ENCODE measurements around the gene CCDC154. TPM values are rescaled to one million over a fixed set of nuclear protein-coding genes. Genes with fewer than 3 reads are reported as not detected.
A peak's percentile ranks its signal among the peaks of the same experiment; 100 is the strongest.

The CCDC154 gene
- total RNA-seq, 2 donors from 2014 or later = 2.6 to 3.6 TPM

DNA sequence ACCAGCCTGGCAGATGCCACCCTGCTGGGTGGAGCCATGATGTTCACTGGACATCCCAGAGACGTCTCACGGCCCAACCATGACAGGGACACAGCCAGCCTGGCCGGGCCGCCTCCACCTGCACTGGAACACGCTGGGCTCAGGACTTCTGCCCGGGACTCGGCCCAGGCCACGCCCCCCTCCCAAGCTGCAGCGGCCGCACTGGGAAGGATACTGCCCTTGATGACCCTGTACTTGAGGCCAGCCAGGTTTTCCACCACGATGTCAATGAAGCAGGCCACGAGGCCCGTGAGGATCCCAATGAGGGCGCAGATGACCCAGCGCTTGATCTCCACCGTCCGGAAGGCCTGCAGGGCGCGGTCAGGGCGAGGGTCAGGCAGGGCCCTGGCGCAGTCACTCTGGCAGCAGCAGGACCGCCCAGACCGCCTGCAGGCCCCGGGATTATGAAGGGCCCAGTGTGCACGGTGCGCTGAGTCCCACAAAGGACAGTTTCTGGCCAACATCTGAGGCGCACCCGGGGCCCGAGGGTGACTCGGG is 16.3 kb upstream of the CCDC154 start:
- Mint-ChIP-seq H3K36me3 (no peaks in the 10 kb centered on the region), H3K27ac (no peak overlapping the region), H3K9me3 (no peaks in the 10 kb centered on the region)
- DNase-seq (ENCODE audit: low spot score in 2 of 2) (no peak), ATAC-seq (no peak)

DNA sequence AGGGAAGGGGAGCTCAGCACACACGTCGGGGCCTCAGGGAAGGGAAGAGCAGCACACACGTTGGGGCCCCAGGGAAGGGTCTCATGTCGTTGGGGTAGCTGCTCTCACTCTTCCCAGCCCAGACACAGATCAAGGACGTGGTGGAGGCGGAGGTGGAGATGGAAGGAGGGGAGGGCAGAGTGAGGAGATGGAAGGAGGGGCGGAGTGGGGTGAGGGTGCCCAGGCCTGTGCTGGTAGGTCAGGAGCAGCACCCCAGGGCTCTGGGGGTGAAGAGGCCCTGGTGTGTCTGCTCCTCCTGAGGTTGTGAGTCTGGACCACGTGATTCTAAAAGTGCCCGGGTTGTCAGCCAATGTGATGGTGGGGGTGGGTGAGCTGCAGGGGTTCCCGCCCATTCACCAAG is 15.6 kb upstream of the CCDC154 start:
- Mint-ChIP-seq H3K27ac (no peak overlapping the region), H3K36me3 (no peaks in the 10 kb centered on the region), H3K9me3 (no peaks in the 10 kb centered on the region)
- no peak for DNase-seq (ENCODE audit: low spot score in 2 of 2)
- no peak for ATAC-seq

DNA sequence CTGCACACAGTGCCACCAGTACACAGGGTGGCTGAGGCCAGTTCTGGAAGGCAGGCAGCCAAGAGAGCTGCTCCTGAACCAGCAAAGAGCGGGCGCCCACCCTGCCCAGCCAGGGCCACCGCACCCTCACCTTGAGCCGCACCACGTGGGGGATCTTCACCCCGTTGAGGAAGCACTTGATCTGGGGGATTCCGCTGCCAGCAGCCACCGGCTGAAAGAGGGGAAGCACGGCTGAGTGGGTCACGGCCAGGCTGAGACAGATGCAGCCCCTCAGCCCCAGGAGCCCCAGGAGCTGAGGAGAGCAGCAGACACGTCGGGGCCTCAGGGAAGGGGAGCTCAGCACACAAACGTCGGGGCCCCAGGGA is 14.6 kb upstream of the CCDC154 start:
- Mint-ChIP-seq H3K27ac (peak overlapping the region; percentile 61 to 76), H3K9me3 (no peaks in the 10 kb centered on the region), H3K36me3 (no peaks in the 10 kb centered on the region)
- DNase-seq (ENCODE audit: low spot score in 2 of 2) (no peak), ATAC-seq (peak in 1 of 2 donors; percentile 9)

DNA sequence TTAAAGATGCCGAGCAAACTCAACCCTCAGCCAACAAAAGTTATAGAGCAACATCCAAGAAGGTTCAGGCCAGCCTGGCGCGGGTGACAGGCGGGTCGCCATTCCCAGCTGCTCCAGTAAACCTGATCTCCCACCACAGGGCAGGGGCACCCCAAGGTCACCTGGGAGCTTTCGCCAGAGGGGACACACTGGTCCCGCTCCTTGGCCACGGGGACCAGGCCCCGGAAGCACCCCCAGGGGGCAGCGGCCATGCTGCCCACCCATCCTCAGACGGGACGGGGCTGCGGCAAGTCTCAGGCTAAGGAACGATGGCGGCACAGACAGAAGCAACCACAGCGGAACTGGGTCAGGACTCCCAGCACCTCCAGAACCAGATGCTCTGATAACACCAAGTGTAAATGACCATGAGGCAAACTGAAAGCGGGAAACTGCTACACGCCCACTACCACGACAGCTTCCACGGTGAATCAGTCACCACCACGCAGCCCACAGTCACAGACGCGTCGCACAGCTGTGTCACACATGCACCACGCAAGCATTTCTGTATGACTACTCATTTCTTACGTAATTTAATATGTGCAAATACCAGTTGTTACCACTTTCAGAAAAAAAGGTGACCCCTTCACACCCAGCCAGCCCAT is 14.1 kb upstream of the CCDC154 start:
- ATAC-seq (peak; percentile 82 to 85), DNase-seq (ENCODE audit: low spot score in 2 of 2) (peak in 1 of 2 donors; percentile 31)
- peak overlapping the region; percentile 61 to 76 for H3K27ac Mint-ChIP-seq

DNA sequence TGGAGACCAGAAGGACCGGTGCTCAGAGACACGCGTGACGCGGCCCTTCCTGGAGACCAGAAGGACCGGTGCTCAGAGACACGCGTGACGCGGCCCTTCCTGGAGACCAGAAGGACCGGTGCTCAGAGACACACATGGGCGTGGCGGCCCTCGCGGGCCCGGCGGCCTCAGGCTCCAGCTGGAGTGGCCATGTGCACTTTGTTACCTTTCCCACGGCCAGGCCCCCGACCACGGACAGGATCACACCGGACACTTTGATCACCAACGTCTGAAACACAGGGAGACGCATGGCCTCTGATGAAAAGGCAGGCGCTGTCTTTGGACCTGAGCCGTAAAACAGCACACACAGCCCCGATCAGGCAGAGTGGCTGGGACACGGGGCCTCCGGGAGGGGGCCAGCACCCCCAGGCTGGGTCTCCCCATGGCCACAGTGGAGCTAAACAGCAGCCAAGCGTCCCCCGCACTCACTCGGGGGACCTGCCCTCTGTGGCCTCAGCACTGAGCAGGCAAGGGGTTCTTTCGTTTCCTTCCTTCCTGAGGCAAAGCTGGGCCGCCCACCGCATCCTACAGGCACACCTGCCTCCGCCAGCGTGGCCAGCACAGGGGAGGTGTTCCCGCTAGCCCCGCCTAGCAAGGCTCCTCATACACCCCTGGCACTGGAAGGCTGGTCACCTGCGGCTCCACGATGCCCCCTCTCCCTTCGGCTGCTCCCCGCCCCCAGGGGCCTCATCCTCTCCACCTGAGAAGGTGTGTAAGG is 13.3 kb upstream of the CCDC154 start:
- Mint-ChIP-seq H3K36me3 (no peaks in the 10 kb centered on the region), H3K27ac (peak overlapping the region in 1 of 2 donors; percentile 76), H3K9me3 (no peaks in the 10 kb centered on the region)
- ATAC-seq (peak in 1 of 2 donors; percentile 12), DNase-seq (ENCODE audit: low spot score in 2 of 2) (no peak)

More for the DNA sequence above, 14.1 kb upstream of the CCDC154 start:
- Mint-ChIP-seq H3K9me3 (no peaks in the 10 kb centered on the region), H3K36me3 (no peaks in the 10 kb centered on the region)

DNA sequence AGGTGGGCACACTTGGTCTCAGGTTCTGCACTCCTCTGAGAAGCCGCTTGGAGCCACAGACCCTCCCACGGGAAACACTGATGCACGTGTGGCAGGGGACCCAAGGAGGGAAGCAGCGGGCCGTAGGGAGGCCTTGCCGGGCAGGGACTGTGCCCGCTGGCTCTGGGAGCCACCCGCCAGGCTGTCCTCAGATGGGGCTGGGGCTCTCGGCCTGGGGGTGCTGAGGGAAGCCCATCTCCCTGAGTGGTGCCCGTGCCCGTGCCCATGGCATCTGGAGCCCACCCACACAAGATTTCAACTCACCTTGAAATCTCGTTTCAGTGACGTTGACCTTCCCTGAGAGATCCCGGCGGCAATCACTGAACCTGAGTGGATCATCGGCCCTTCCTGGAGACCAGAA is 12.6 kb upstream of the CCDC154 start:
- Mint-ChIP-seq H3K9me3 (no peaks in the 10 kb centered on the region), H3K36me3 (no peaks in the 10 kb centered on the region), H3K27ac (no peak overlapping the region)
- ATAC-seq = no peak
- DNase-seq (ENCODE audit: low spot score in 2 of 2) = no peak

DNA sequence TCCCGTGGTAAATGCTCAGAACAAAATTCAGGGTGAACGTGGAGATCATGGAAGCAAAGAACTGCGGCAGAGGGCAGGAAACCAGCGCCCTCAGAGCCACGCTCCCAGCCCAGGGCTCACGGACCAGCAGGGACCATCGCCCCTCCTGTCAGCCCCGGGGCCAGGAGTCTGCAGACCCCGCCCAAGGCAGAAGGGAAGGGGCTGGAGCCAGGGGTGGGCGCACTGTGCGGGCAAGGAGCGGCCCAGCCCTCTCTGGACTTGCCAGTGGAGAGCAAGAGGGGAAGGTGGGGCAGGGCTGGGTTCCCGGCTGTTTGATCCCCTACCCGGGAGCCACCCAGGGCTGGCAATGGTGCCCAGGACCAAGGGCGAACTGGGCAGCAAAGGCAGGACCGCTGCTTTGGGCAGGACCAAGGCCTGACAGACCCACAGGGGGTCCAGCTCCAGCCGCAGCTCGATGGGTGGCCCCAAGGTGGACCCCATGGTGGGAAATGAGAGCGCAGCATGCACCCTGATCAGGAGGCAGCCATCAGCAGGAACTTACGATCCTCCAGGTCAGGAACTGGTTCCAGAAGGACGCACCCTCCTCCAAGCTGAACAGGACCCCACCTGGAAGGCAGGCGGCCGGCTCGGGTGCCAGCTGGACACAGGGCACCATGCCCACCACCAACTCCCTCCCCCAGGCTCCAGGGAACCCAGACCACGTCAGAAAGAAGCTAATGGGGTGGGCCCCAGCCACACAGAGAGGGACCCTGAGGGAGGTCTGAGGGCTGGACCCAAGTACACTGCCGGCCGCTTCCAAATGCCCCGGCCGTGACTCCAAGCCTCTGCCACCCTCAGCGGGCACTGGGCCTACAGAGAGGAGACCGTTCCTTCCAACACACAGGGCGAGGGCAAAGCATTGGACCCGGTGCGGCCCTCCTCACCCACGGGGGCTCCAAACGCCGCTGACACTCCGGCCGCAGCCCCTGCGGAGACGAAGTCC is 11.1 kb upstream of the CCDC154 start:
- H3K36me3 Mint-ChIP-seq = no peaks in the 10 kb centered on the region
- peak overlapping the region in 1 of 2 donors; percentile 50 for H3K27ac Mint-ChIP-seq
- no peaks in the 10 kb centered on the region for H3K9me3 Mint-ChIP-seq
- no peak for DNase-seq (ENCODE audit: low spot score in 2 of 2)
- no peak for ATAC-seq

DNA sequence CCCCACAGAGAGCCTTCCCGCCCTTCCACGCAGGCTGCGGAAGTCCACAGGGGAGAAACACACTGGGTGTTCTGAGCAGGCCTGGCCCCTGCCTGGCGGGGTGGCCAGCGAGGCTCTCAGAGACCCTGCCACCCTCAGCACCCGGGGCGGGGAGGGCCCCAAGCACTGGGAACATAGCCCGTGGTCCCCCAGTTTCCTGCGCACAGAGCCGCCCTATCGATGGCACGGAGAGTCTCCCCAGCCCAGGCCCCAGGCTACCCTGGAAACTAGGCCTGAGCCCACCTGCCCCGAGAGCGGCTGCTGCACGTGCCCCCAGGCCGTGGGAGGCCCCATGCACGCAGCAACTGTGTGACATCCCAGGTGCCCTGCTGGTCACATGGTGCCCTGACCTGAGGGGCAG is 10.2 kb upstream of the CCDC154 start:
- H3K27ac Mint-ChIP-seq = no peak overlapping the region
- ATAC-seq (no peak), DNase-seq (ENCODE audit: low spot score in 2 of 2) (no peak)
- no peaks in the 10 kb centered on the region for H3K9me3 Mint-ChIP-seq
- no peaks in the 10 kb centered on the region for H3K36me3 Mint-ChIP-seq

DNA sequence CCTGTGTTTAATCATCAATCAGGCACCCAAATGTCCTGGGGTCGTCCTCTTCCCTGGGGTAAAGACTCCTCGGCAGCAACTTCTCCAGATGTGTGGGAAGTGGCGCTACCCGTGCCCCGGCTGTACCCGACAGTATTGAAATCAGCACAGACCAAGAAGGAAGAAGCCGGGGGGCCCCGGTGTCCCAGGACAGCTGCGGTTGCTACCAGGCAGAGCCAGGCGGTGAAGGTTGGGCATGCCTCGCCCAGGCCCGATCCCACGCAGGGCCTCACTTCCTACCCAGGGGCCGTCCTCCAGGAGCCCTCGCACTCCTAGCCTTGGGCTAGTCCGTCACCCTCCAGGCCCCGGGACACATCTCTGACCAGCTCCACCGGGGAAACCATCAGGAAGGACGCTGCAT is 9.0 kb upstream of the CCDC154 start:
- no peak for ATAC-seq
- no peaks in the 10 kb centered on the region for H3K36me3 Mint-ChIP-seq
- peak overlapping the region in 1 of 2 donors; percentile 60 for H3K27ac Mint-ChIP-seq
- H3K9me3 Mint-ChIP-seq = no peaks in the 10 kb centered on the region
- DNase-seq (ENCODE audit: low spot score in 2 of 2) = no peak

DNA sequence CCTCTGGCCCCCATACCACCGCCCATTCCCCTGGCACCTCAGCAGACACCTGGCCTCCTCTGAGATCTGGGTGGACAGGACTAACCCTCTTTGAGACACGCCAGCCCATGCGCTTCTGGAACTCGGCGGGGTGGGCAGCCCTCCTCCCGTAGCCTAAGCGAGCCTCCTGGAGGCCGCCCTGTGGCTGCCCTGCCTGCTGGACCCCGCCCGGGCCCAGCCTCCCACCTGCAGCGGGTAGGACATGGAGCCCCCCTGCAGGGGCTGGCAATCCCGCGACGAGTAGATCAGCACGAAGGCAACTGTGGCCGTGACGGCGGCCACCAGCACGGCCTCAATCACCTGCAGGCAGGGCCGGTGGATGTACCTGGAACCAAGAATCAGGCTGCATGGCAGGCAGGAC is 8.2 kb upstream of the CCDC154 start:
- no peak for DNase-seq (ENCODE audit: low spot score in 2 of 2)
- H3K36me3 Mint-ChIP-seq = no peaks in the 10 kb centered on the region

DNA sequence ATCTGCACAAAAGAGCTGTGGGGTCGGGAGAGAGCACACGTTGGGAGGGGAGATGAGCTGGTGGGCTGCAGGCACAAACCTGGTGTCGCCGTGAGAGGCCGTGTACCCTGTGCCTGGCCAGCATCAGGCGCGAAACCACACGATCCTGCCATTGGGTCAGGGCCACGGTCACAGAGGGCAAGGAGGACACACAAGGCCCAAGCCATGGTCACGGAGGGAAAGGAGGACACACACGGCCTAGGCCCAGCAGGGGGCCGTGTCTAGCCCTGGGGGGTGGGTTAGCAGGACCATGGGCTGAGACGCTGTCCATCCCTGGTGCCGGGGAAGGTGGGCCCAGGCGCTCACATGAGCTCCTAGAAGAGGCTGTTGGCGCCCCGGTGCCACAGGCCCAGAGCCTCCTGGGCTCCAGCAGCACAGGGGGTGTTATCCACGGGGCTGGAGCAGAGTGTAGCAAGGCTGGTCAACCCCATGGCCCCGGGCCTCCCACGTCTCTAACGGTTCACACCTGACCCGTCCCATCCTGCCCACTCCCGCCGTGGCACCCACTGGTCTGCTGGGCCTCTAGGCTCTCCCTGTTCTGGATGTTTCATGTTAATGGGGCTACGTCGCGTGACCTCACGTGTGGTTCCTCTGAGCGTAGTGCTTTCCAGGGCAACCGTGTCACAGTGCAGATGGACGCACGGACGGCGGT is 7.5 kb upstream of the CCDC154 start:
- Mint-ChIP-seq H3K9me3 (no peaks in the 10 kb centered on the region), H3K27ac (no peak overlapping the region), H3K36me3 (no peaks in the 10 kb centered on the region)
- ATAC-seq (no peak), DNase-seq (ENCODE audit: low spot score in 2 of 2) (no peak)

More for the DNA sequence above, 8.2 kb upstream of the CCDC154 start:
- H3K27ac Mint-ChIP-seq = no peak overlapping the region
- H3K9me3 Mint-ChIP-seq = no peaks in the 10 kb centered on the region
- no peak for ATAC-seq

DNA sequence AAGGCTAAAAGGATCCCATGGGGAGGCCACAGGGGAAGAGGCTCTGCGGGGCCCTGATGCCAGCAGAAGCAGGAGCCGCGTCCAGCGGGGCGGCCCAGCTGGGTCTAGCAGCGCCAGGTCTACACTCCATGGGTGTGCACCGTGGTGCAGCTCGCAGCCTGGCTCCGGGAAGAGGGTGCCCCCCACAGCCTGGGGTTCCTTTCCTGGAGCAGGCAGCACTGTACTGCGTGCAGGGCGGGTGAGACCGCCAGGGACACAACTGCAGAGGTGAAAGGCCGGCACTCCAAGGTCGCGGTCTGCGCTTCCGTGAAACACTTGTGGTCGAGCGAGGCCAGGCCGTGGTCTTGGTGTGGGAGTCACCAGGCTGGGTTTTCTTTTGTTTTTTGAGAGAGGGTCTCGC is 6.5 kb upstream of the CCDC154 start:
- no peak for ATAC-seq
- Mint-ChIP-seq H3K9me3 (no peaks in the 10 kb centered on the region), H3K36me3 (no peaks in the 10 kb centered on the region), H3K27ac (no peak overlapping the region)
- no peak for DNase-seq (ENCODE audit: low spot score in 2 of 2)

DNA sequence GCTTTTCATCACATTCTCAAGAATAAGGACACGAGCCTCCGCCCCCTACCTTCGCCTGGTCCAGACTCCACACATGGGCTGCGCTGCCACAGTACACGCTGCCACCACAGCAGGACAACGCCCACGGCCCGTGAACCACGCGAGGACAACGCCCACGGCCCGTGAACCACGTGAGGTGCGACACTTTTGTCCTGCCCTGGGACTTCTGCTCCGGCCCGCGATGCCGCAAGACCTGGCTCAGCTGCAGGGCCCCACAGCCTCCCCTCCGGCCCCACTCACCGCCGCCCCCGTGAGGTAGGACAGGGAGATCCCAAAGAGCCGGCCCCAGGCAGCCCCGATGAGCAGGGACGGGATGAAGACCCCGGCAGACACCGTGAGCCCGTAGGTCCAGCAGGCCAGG is 5.9 kb upstream of the CCDC154 start:
- ATAC-seq (no peak), DNase-seq (ENCODE audit: low spot score in 2 of 2) (no peak)
- no peaks in the 10 kb centered on the region for H3K36me3 Mint-ChIP-seq
- peak overlapping the region; percentile 50 to 81 for H3K27ac Mint-ChIP-seq
- H3K9me3 Mint-ChIP-seq = no peaks in the 10 kb centered on the region

DNA sequence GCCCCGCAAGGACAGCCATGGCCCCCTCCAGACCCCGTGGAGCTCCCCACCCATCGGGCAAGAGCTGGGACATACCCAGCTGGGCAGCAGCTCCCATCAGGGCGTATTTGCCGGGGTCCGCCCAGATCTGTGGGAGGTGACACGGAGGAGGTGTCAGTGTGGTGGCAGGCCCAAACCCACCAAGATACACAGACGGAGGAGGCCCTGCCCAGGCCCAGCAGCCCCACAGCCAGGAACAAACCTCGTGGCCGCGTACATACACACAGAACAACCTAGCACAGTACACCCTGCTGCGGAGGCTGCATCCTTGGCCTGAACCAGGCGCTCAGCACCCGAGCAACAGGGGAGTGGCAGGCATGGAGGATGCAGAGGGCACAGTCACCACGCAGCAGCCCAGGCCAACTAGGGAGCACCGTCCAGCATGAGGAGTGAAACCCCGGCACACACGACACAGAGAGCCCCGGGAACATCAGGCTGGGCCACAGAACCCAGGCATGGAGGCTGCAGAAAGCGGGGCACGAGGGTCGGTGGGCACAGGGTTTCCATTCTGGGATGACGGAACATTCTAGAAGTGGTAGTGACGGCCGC is 4.9 kb upstream of the CCDC154 start:
- DNase-seq (ENCODE audit: low spot score in 2 of 2) (no peak), ATAC-seq (no peak)
- no peaks in the 10 kb centered on the region for H3K9me3 Mint-ChIP-seq
- H3K27ac Mint-ChIP-seq = peak overlapping the region in 1 of 2 donors; percentile 50
- H3K36me3 Mint-ChIP-seq = no peaks in the 10 kb centered on the region

DNA sequence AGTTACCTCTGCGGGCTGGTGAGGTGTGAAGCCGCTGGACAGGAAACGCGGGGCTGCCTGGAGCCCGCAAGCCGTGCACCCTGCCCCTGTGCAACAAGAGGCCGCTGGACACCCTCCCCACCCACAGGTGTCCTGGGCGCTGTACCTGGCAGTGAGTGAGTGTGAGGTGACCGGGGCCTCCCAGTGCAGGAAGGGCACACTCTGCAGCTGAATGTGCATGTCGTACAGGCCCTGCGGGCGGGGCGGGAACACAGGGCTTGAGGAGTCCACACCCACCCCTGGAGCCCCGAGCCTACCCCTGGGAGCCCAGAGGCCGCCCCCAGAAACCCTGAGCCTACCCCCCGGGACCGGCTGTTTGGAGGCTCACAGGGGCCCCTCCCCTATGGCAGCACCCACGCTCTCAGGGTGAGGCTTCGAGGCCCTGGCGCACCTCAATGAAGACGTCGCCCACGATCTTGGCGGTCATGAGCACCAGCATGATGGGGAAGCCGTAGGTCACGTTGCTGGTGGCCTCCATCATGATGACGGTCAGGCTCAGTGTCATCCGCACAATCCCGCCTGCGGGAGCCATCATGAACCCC is 4.3 kb upstream of the CCDC154 start:
- ATAC-seq = no peak
- peak overlapping the region in 1 of 2 donors; percentile 50 for H3K27ac Mint-ChIP-seq
- no peak for DNase-seq (ENCODE audit: low spot score in 2 of 2)

DNA sequence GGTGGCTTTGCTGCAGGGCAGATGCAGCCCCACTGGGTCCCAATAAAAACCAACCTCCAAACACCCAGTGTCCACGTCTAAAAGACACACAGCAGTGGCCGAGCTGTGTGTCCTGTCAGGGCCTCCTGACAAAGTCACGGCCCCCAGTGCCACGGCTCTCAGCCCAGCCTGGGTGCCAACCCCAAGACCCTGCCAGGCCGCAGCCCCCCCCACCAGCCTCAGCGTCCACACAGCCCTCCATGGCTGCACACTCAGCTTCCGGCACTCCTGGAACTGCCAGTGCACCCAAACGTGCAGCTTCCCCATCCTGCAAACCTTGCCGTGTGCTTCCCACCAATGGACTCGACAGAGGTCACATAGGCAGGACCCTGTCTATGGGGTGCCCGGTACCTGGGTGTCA is 3.6 kb upstream of the CCDC154 start:
- Mint-ChIP-seq H3K36me3 (no peaks in the 10 kb centered on the region), H3K9me3 (no peaks in the 10 kb centered on the region), H3K27ac (no peak overlapping the region)
- ATAC-seq (no peak), DNase-seq (ENCODE audit: low spot score in 2 of 2) (no peak)

More for the DNA sequence above, 4.3 kb upstream of the CCDC154 start:
- Mint-ChIP-seq H3K36me3 (no peaks in the 10 kb centered on the region), H3K9me3 (no peaks in the 10 kb centered on the region)

All from activated naive CD4-positive, alpha-beta T cell treated with anti-CD3 and anti-CD28 coated beads, Interleukin-2, amount 50 U/mL, for 72 hours (primary cell).